ENCODE measurements around the gene DNAH9. TPM values are rescaled to one million over a fixed set of nuclear protein-coding genes. Genes with fewer than 3 reads are reported as not detected.

Gene DNAH9
- total RNA-seq, 1 experiment from 2014 or later: 0.22 TPM

DNA sequence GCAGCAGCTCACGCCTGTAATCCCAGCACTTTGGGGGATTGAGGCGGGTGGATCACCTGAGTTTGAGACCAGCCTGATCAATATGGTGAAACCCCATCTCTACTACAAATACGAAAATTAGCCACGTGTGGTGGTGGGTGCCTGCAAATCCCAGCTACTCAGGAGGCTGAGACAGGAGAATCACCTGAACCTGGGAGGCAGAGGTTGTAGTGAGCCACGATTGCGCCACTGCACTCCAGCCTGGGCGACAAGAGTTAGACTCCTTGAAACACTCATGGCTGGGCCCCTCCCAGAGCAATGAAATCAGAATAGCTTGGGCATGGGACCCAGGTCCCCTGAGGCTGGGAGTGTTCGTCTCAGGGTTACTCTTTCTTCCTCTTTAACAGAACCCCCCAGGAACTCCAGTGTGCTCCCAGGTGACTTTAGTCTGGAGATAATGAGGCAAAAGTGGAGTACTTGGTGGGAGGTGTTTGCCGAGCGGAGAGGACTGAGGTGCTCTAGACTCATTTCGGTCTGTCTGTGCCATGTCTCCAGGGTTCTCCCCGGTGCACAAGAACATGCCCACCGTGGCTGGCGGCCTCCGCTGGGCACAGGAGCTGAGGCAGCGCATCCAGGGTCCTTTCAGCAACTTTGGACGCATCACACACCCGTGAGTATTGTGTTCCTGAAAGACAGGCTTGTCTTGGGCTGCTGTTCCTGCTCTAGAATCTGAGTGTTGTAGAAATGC is 41.6 kb downstream of the DNAH9 start:
- no peak overlapping the region for H3K4me2 ChIP-seq (ENCODE audit: insufficient read depth, insufficient read length, low read length)
- no peak overlapping the region for H3K56ac ChIP-seq (ENCODE audit: insufficient read length, low read depth, low read length)
- H3K27me3 ChIP-seq (ENCODE audit: insufficient read depth, low read length): no peaks in the 10 kb centered on the region
- H4K20me1 ChIP-seq (ENCODE audit: control insufficient read depth, insufficient read depth, insufficient read length): no peaks in the 10 kb centered on the region
- no peak overlapping the region for H4K8ac ChIP-seq (replicated peaks; ENCODE audit: insufficient read length, low read depth, low read length)
- no peaks in the 10 kb centered on the region for H3K9me3 ChIP-seq (ENCODE audit: control insufficient read depth, low read depth, low read length)
- no peaks in the 10 kb centered on the region for H3K79me2 ChIP-seq (ENCODE audit: insufficient read depth, low read length)
- Mint-ChIP-seq H3K27me3 (ENCODE audit: low read depth) (peaks cover 6% of the 10 kb centered on the region), H3K4me1 (peaks cover 0 to 4% of the 10 kb centered on the region in 2 experiments; a peak in 2 of 4 replicates), H3K4me3 (no peak overlapping the region), H3K9me3 (peaks cover 0 to 3% of the 10 kb centered on the region in 2 experiments; a peak in 1 of 5 replicates), H3K27ac (peak overlapping the region in 1 of 3 experiments; percentile 91; a peak in 2 of 7 replicates), H3K36me3 (ENCODE audit: insufficient read depth in 1 of 3, low read depth in 3 of 3) (no peaks in the 10 kb centered on the region)
- no peak overlapping the region for H3K18ac ChIP-seq (ENCODE audit: insufficient read length, low read depth, low read length)
- no peak overlapping the region for H3K27ac ChIP-seq (ENCODE audit: insufficient read length, low read depth, low read length)
- H3T11ph ChIP-seq (ENCODE audit: low read length): no peak overlapping the region
- H2BK15ac ChIP-seq (ENCODE audit: low read depth, low read length): no peak overlapping the region
- H3K14ac ChIP-seq (ENCODE audit: insufficient read depth, low read length): no peak overlapping the region
- H2BK20ac ChIP-seq (ENCODE audit: low read depth, low read length, poor library complexity, severe bottlenecking): no peak overlapping the region
- no peak overlapping the region for H2BK5ac ChIP-seq (ENCODE audit: insufficient read length, low read length)
- no peaks in the 10 kb centered on the region for H3K4me1 ChIP-seq (ENCODE audit: insufficient read depth, low read length)
- H2BK120ac ChIP-seq (ENCODE audit: low read depth, low read length, poor library complexity, severe bottlenecking): no peak overlapping the region
- no peak overlapping the region for H2AK5ac ChIP-seq (ENCODE audit: insufficient read length, low read length)
- no peak overlapping the region for H4K91ac ChIP-seq (ENCODE audit: insufficient read length, low read depth, low read length)
- no peak overlapping the region for H4K5ac ChIP-seq (ENCODE audit: insufficient read length, low read depth, low read length)
- H2BK12ac ChIP-seq (ENCODE audit: insufficient read length, low read depth, low read length): no peak overlapping the region
- TF ChIP-seq, protein P1, sequence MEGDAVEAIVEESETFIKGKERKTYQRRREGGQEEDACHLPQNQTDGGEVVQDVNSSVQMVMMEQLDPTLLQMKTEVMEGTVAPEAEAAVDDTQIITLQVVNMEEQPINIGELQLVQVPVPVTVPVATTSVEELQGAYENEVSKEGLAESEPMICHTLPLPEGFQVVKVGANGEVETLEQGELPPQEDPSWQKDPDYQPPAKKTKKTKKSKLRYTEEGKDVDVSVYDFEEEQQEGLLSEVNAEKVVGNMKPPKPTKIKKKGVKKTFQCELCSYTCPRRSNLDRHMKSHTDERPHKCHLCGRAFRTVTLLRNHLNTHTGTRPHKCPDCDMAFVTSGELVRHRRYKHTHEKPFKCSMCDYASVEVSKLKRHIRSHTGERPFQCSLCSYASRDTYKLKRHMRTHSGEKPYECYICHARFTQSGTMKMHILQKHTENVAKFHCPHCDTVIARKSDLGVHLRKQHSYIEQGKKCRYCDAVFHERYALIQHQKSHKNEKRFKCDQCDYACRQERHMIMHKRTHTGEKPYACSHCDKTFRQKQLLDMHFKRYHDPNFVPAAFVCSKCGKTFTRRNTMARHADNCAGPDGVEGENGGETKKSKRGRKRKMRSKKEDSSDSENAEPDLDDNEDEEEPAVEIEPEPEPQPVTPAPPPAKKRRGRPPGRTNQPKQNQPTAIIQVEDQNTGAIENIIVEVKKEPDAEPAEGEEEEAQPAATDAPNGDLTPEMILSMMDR (conservative IDR thresholded peaks at IDR 0.05): no peak
- DNase-seq: no peak
- no peak overlapping the region for H3K4ac ChIP-seq (ENCODE audit: low read depth, low read length)
- H3K23ac ChIP-seq (ENCODE audit: insufficient read length, low read depth, low read length): no peak overlapping the region
- no CpG with 5 or more reads among the region's 18 CpGs for WGBS (ENCODE audit: extremely low coverage, insufficient read length, low lambda C conversion rate)
- no peaks in the 10 kb centered on the region for H3K79me1 ChIP-seq (ENCODE audit: insufficient read depth, low read depth, low read length, poor library complexity, severe bottlenecking)
- H2AFZ ChIP-seq (ENCODE audit: low read length): no peak overlapping the region
- no peak overlapping the region for H3K9ac ChIP-seq (ENCODE audit: extremely low read depth, insufficient read length, low read length)
- H3K23me2 ChIP-seq (ENCODE audit: insufficient read length, low read depth, low read length, poor library complexity, severe bottlenecking): no peaks in the 10 kb centered on the region
